ENCODE results near the gene ACSF3. TPM values are rescaled to one million over a fixed set of nuclear protein-coding genes. Genes with fewer than 3 reads are reported as not detected.

ACSF3 gene
- total RNA-seq, 1 donor from 2014 or later = 25.8 TPM

GRCh38 chr16:89175280-89176146 lies 81.9 kb downstream of the ACSF3 start:
- no peak for TF ChIP-seq CTCF (IDR thresholded peaks at IDR 0.05; ENCODE audit: insufficient read depth, low read length, severe bottlenecking)
- Histone ChIP-seq H3K27me3 (ENCODE audit: control insufficient read depth, insufficient read depth, low read length) (peaks cover 5% of the 10 kb centered on the region), H3K4me3 (ENCODE audit: low read depth, low read length) (no peak overlapping the region), H3K36me3 (ENCODE audit: control insufficient read depth, insufficient read depth, low read length) (no peaks in the 10 kb centered on the region)
- FAIRE-seq (no peak), DNase-seq (ENCODE audit: low read depth) (no peak)

- DNase-seq (ENCODE audit: low read depth) (no peak), FAIRE-seq (no peak)
- no peak for TF ChIP-seq CTCF (IDR thresholded peaks at IDR 0.05; ENCODE audit: insufficient read depth, low read length, severe bottlenecking)
- Histone ChIP-seq H3K36me3 (ENCODE audit: control insufficient read depth, insufficient read depth, low read length) (no peaks in the 10 kb centered on the region), H3K27me3 (ENCODE audit: control insufficient read depth, insufficient read depth, low read length) (peaks cover 5% of the 10 kb centered on the region), H3K4me3 (ENCODE audit: low read depth, low read length) (no peak overlapping the region)
These were observed 82.6 kb downstream of the ACSF3 start for GRCh38 chr16:89176147-89176690.

GRCh38 chr16:89176717-89177116 lies 83.1 kb downstream of the ACSF3 start:
- no peaks in the 10 kb centered on the region for H3K36me3 ChIP-seq (ENCODE audit: control insufficient read depth, insufficient read depth, low read length)
- no peak for FAIRE-seq
- no peak overlapping the region for H3K4me3 ChIP-seq (ENCODE audit: low read depth, low read length)
- TF ChIP-seq CTCF (IDR thresholded peaks at IDR 0.05; ENCODE audit: insufficient read depth, low read length, severe bottlenecking) = no peak
- peaks cover 5% of the 10 kb centered on the region for H3K27me3 ChIP-seq (ENCODE audit: control insufficient read depth, insufficient read depth, low read length)
- no peak for DNase-seq (ENCODE audit: low read depth)

GRCh38 chr16:89177501-89177900 lies 83.8 kb downstream of the ACSF3 start:
- Histone ChIP-seq H3K27me3 (ENCODE audit: control insufficient read depth, insufficient read depth, low read length) (peaks cover 5% of the 10 kb centered on the region), H3K4me3 (ENCODE audit: low read depth, low read length) (no peak overlapping the region), H3K36me3 (ENCODE audit: control insufficient read depth, insufficient read depth, low read length) (no peaks in the 10 kb centered on the region)
- no peak for TF ChIP-seq CTCF (IDR thresholded peaks at IDR 0.05; ENCODE audit: insufficient read depth, low read length, severe bottlenecking)
- FAIRE-seq = no peak
- DNase-seq (ENCODE audit: low read depth) = no peak

GRCh38 chr16:89178453-89179147 lies 84.9 kb downstream of the ACSF3 start:
- Histone ChIP-seq H3K36me3 (ENCODE audit: control insufficient read depth, insufficient read depth, low read length) (no peaks in the 10 kb centered on the region), H3K4me3 (ENCODE audit: low read depth, low read length) (no peak overlapping the region), H3K27me3 (ENCODE audit: control insufficient read depth, insufficient read depth, low read length) (peaks cover 4% of the 10 kb centered on the region)
- FAIRE-seq (no peak), DNase-seq (ENCODE audit: low read depth) (peak; percentile 31)
- no peak for TF ChIP-seq CTCF (IDR thresholded peaks at IDR 0.05; ENCODE audit: insufficient read depth, low read length, severe bottlenecking)
